SK-N-SH treated with all-trans-retinoic acid at 6 μM for 48 hours (cell line): ENCODE data around the gene CCM2.

Experiments
- ATAC-seq: fragments of 200-7000 bp; cut with Tn5 transposase; 3 replicates; pipeline ENCODE4 v1.9.1; 2020; ENCODE audit warnings: mild to moderate bottlenecking, moderate library complexity
- ARNTL ChIP-seq: fragments of 450-650 bp; formaldehyde crosslinking; IDR thresholded peaks from 2 replicates; pipeline ENCODE4 v1.5.0; 2020; ENCODE audit warnings: low read depth, mild to moderate bottlenecking, moderate library complexity, borderline replicate concordance
- BACH2 ChIP-seq: fragments of 250-450 bp; sonication (Bioruptor Pico); IDR thresholded peaks from 2 replicates; pipeline ENCODE4 v1.9.0; 2021; ENCODE audit warnings: mild to moderate bottlenecking, borderline replicate concordance
- CSDC2 ChIP-seq: fragments of 250-450 bp; sonication (Bioruptor Pico); IDR thresholded peaks from 2 replicates; pipeline ENCODE4 v1.5.0; 2020; ENCODE audit warnings: mild to moderate bottlenecking, moderate library complexity
- ESRRG ChIP-seq: fragments of 250-450 bp; sonication (Bioruptor Pico); IDR thresholded peaks from 2 replicates; pipeline ENCODE4 v1.6.1; 2021; ENCODE audit warnings: mild to moderate bottlenecking
- ISL1 ChIP-seq: fragments of 250-450 bp; sonication (Bioruptor Pico); IDR thresholded peaks from 2 replicates; pipeline ENCODE4 v2.1.2; 2022; ENCODE audit warnings: mild to moderate bottlenecking, moderate library complexity
- OSR1 ChIP-seq: fragments of 250-450 bp; sonication (Bioruptor Pico); IDR thresholded peaks from 2 replicates; pipeline ENCODE4 v1.8.0; 2022; ENCODE audit warnings: moderate library complexity, mild to moderate bottlenecking, inconsistent platforms
- RARB ChIP-seq: fragments of 250-450 bp; sonication (Bioruptor Pico); IDR thresholded peaks from 2 replicates; pipeline ENCODE4 v1.8.0; 2021; ENCODE audit warnings: mild to moderate bottlenecking, moderate library complexity
- TCF4 ChIP-seq: fragments of 250-450 bp; sonication (Bioruptor Pico); IDR thresholded peaks from 2 replicates; pipeline ENCODE4 v1.8.0; 2021; ENCODE audit warnings: mild to moderate bottlenecking, moderate library complexity, borderline replicate concordance
- ZC3H10 ChIP-seq: fragments of 250-450 bp; sonication (Bioruptor Pico); IDR thresholded peaks from 2 replicates; pipeline ENCODE4 v1.5.1; 2021; ENCODE audit warnings: mild to moderate bottlenecking, moderate library complexity
- ZFP3 ChIP-seq: fragments of 250-450 bp; sonication (Bioruptor Pico); IDR thresholded peaks from 2 replicates; pipeline ENCODE4 v1.5.0; 2020; ENCODE audit warnings: mild to moderate bottlenecking, moderate library complexity
- ZFP30 ChIP-seq: fragments of 450-650 bp; formaldehyde crosslinking; IDR thresholded peaks from 2 replicates; pipeline ENCODE4 v1.5.0; 2022; ENCODE audit warnings: mild to moderate bottlenecking, moderate library complexity
- ZNF565 ChIP-seq: fragments of 450-650 bp; formaldehyde crosslinking; conservative IDR thresholded peaks from 2 replicates; pipeline ENCODE4 v1.5.0; 2020; ENCODE audit warnings: low read depth, mild to moderate bottlenecking, moderate library complexity
- ZNF70 ChIP-seq: fragments of 450-650 bp; formaldehyde crosslinking; IDR thresholded peaks from 2 replicates; pipeline ENCODE4 v1.5.0; 2020; ENCODE audit warnings: mild to moderate bottlenecking, moderate library complexity
- TF ChIP-seq, protein P1 (sequence below): fragments of 250-450 bp; sonication (Bioruptor Pico); IDR thresholded peaks from 2 replicates; pipeline ENCODE4 v1.5.0; 2020; ENCODE audit warnings: mild to moderate bottlenecking, moderate library complexity
- TF ChIP-seq, protein P2 (sequence below): fragments of 250-450 bp; sonication (Bioruptor Pico); IDR thresholded peaks from 2 replicates; pipeline ENCODE4 v1.5.1; 2021; ENCODE audit warnings: mild to moderate bottlenecking, moderate library complexity
- TF ChIP-seq, protein P3 (sequence below): fragments of 250-450 bp; sonication (Bioruptor Pico); IDR thresholded peaks from 2 replicates; pipeline ENCODE4 v1.8.0; 2020; ENCODE audit warnings: mild to moderate bottlenecking, moderate library complexity, borderline replicate concordance
- TF ChIP-seq, protein P4 (sequence below): fragments of 250-450 bp; sonication (Bioruptor Pico); IDR thresholded peaks from 2 replicates; pipeline ENCODE4 v1.5.1; 2020; ENCODE audit warnings: low read depth, mild to moderate bottlenecking, moderate library complexity

CCM2 gene

DNA sequence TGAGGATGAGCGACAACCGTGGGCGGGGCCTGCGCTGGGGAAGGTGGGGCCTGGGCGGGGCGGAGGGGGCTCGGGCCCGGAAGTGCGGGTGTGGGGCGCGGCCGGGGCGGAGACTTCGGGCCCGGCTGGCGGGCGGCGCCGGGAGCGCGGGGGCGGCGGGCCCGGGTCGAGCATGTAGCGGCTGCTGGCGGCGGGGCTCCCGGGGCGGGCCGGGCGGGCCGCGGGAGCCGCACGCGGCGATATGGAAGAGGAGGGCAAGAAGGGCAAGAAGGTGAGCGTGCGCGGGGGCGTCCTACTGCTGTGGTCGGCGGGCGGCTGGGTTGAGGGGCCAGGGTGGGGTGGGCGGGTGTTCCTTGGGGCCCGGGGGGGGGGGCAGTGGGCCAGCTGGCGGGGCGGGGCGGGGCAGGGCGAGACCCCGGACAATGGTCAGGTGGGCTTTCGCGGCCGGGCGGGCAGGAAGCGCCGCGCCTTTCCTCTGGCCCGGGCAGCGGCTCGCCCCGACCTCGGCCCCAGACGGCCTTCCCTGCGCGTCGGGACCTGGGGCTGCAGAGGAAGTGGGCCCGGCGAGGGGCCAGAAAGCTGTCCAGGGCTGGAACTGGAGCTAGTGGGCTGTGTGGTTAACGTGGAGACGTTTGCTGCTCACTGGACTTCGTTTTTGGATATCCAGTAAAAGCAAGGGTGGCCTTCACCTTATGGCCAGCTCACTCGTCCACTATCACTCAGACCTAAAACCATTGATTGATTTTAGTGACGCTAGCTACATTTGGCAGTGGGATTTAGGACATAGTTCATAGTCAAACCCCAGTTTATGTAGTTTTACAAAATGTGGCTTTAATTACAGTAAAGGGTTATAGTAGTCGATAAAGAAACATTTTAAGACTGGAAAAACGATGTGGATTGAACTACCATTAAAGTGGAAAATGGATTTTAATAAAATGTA lies at the start of gene CCM2:
CCM2 (plus strand) TSS at position 109 of the 940 bp plus-strand sequence; CDS start at position 242, 133 bp downstream.
- ATAC-seq, result peak; percentile 25
- TF ChIP-seq ZNF70 (CRISPR knock-in tag), result no peak
- no peak for TF ChIP-seq BACH2 (CRISPR knock-in tag)
- TF ChIP-seq, protein P1, sequence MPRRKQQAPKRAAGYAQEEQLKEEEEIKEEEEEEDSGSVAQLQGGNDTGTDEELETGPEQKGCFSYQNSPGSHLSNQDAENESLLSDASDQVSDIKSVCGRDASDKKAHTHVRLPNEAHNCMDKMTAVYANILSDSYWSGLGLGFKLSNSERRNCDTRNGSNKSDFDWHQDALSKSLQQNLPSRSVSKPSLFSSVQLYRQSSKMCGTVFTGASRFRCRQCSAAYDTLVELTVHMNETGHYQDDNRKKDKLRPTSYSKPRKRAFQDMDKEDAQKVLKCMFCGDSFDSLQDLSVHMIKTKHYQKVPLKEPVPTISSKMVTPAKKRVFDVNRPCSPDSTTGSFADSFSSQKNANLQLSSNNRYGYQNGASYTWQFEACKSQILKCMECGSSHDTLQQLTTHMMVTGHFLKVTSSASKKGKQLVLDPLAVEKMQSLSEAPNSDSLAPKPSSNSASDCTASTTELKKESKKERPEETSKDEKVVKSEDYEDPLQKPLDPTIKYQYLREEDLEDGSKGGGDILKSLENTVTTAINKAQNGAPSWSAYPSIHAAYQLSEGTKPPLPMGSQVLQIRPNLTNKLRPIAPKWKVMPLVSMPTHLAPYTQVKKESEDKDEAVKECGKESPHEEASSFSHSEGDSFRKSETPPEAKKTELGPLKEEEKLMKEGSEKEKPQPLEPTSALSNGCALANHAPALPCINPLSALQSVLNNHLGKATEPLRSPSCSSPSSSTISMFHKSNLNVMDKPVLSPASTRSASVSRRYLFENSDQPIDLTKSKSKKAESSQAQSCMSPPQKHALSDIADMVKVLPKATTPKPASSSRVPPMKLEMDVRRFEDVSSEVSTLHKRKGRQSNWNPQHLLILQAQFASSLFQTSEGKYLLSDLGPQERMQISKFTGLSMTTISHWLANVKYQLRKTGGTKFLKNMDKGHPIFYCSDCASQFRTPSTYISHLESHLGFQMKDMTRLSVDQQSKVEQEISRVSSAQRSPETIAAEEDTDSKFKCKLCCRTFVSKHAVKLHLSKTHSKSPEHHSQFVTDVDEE, result no peak
- TF ChIP-seq, protein P2, sequence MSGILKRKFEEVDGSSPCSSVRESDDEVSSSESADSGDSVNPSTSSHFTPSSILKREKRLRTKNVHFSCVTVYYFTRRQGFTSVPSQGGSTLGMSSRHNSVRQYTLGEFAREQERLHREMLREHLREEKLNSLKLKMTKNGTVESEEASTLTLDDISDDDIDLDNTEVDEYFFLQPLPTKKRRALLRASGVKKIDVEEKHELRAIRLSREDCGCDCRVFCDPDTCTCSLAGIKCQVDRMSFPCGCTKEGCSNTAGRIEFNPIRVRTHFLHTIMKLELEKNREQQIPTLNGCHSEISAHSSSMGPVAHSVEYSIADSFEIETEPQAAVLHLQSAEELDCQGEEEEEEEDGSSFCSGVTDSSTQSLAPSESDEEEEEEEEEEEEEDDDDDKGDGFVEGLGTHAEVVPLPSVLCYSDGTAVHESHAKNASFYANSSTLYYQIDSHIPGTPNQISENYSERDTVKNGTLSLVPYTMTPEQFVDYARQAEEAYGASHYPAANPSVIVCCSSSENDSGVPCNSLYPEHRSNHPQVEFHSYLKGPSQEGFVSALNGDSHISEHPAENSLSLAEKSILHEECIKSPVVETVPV (CRISPR knock-in tag), result no peak
- no peak for TF ChIP-seq ARNTL (CRISPR knock-in tag)
- TF ChIP-seq, protein P3, sequence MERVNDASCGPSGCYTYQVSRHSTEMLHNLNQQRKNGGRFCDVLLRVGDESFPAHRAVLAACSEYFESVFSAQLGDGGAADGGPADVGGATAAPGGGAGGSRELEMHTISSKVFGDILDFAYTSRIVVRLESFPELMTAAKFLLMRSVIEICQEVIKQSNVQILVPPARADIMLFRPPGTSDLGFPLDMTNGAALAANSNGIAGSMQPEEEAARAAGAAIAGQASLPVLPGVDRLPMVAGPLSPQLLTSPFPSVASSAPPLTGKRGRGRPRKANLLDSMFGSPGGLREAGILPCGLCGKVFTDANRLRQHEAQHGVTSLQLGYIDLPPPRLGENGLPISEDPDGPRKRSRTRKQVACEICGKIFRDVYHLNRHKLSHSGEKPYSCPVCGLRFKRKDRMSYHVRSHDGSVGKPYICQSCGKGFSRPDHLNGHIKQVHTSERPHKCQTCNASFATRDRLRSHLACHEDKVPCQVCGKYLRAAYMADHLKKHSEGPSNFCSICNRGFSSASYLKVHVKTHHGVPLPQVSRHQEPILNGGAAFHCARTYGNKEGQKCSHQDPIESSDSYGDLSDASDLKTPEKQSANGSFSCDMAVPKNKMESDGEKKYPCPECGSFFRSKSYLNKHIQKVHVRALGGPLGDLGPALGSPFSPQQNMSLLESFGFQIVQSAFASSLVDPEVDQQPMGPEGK (CRISPR knock-in tag), result no peak
- no peak for TF ChIP-seq CSDC2 (CRISPR knock-in tag)
- no peak for TF ChIP-seq RARB (CRISPR knock-in tag)
- no peak for TF ChIP-seq ZC3H10
- TF ChIP-seq ZFP30 (CRISPR knock-in tag), result no peak

DNA sequence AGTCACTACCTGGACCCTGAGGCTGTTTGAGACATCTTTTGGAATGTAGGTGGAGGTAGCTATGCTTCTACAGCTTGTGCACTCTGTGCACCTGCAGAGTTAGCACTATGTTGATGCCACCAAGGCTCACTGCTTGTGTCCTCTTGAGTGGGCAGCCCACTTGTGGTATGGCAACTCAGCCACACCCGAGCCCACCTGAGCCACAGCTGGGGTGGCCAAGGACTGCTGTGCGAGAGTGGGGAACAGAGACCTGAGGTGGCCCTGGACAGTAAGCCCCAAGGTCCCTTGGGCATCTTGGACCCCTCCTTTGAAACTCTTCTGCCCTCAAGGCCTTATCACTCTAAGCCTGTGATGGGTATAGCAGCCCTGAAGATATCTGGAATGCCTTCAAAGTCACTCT lies 46.8 kb upstream of the CCM2 start:
- no peak for TF ChIP-seq TCF4 (CRISPR knock-in tag)
- TF ChIP-seq ISL1, result no peak
- TF ChIP-seq ZNF565 (CRISPR knock-in tag), result no peak
- TF ChIP-seq, protein P2 (CRISPR knock-in tag), result no peak
- TF ChIP-seq OSR1 (CRISPR knock-in tag), result no peak
- no peak for TF ChIP-seq ESRRG
- TF ChIP-seq, protein P1, result no peak
- TF ChIP-seq ARNTL (CRISPR knock-in tag), result no peak
- no peak for TF ChIP-seq RARB (CRISPR knock-in tag)
- no peak for TF ChIP-seq ZNF70 (CRISPR knock-in tag)
- ATAC-seq, result no peak

DNA sequence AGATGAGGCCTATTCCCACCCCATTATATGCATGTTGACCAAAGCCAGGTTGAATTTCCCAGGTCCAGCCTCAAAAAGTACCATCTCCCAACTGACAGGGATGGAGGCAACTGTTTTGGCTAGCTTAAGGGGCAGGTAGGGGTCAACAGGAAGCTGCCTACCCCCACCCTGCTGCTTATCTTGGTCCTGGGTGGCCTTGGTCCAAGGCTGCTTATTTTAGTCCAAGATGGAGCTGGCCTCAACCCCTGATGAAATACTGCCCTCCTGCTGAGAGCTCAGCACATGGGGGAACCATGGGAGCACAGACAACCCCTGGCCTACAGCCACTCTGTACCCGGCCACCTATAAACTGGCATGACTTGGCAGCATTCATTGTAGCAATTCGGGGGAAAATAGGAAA lies 44.3 kb upstream of the CCM2 start:
- TF ChIP-seq, protein P3 (CRISPR knock-in tag), result no peak
- TF ChIP-seq, protein P1, result no peak
- TF ChIP-seq ESRRG, result no peak
- TF ChIP-seq ZFP3 (CRISPR knock-in tag), result no peak
- TF ChIP-seq OSR1 (CRISPR knock-in tag), result no peak
- TF ChIP-seq, protein P4, sequence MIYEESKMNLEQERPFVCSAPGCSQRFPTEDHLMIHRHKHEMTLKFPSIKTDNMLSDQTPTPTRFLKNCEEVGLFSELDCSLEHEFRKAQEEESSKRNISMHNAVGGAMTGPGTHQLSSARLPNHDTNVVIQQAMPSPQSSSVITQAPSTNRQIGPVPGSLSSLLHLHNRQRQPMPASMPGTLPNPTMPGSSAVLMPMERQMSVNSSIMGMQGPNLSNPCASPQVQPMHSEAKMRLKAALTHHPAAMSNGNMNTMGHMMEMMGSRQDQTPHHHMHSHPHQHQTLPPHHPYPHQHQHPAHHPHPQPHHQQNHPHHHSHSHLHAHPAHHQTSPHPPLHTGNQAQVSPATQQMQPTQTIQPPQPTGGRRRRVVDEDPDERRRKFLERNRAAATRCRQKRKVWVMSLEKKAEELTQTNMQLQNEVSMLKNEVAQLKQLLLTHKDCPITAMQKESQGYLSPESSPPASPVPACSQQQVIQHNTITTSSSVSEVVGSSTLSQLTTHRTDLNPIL (CRISPR knock-in tag), result no peak
- no peak for TF ChIP-seq BACH2 (CRISPR knock-in tag)
- no peak for TF ChIP-seq ZNF70 (CRISPR knock-in tag)
- no peak for ATAC-seq
